ENCODE measurements around the gene PPM1K.

Gene PPM1K

GRCh38 chr4:88275516-88275915 is 8.8 kb downstream of the PPM1K start:
- Histone ChIP-seq H3K9me3 (ENCODE audit: severe bottlenecking) (no peaks in the 10 kb centered on the region), H3K4me3 (ENCODE audit: low read depth, low read length) (no peak overlapping the region), H3K27ac (no peak overlapping the region), H3K36me3 (no peaks in the 10 kb centered on the region), H3K27me3 (ENCODE audit: insufficient read depth, low read depth, severe bottlenecking) (no peaks in the 10 kb centered on the region)
- no peak for DNase-seq
- TF ChIP-seq CTCF (IDR thresholded peaks at IDR 0.05; ENCODE audit: low read depth, low read length): no peak

GRCh38 chr4:88268913-88269312 is 15.4 kb downstream of the PPM1K start:
- TF ChIP-seq CTCF (IDR thresholded peaks at IDR 0.05; ENCODE audit: low read depth, low read length): no peak
- no peak overlapping the region for H3K4me3 ChIP-seq (ENCODE audit: low read depth, low read length)
- no peak for DNase-seq
- no peaks in the 10 kb centered on the region for H3K9me3 ChIP-seq (ENCODE audit: severe bottlenecking)
- H3K36me3 ChIP-seq: no peaks in the 10 kb centered on the region
- H3K27ac ChIP-seq: no peak overlapping the region
- no peaks in the 10 kb centered on the region for H3K27me3 ChIP-seq (ENCODE audit: insufficient read depth, low read depth, severe bottlenecking)

- H3K27me3 ChIP-seq (ENCODE audit: insufficient read depth, low read depth, severe bottlenecking): no peaks in the 10 kb centered on the region
- DNase-seq: no peak
- H3K27ac ChIP-seq: no peak overlapping the region
- no peak overlapping the region for H3K4me3 ChIP-seq (ENCODE audit: low read depth, low read length)
- no peaks in the 10 kb centered on the region; the same call in 1 of the 2 replicates for H3K36me3 ChIP-seq
- no peak for TF ChIP-seq CTCF (IDR thresholded peaks at IDR 0.05; ENCODE audit: low read depth, low read length)
- H3K9me3 ChIP-seq (ENCODE audit: severe bottlenecking): no peaks in the 10 kb centered on the region
Measured at GRCh38 chr4:88264336-88264735, 20.0 kb downstream of the PPM1K start.

- H3K36me3 ChIP-seq: no peaks in the 10 kb centered on the region; the same call in 1 of the 2 replicates
- no peak overlapping the region for H3K27ac ChIP-seq
- no peaks in the 10 kb centered on the region for H3K9me3 ChIP-seq (ENCODE audit: severe bottlenecking)
- no peak for DNase-seq
- TF ChIP-seq CTCF (IDR thresholded peaks at IDR 0.05; ENCODE audit: low read depth, low read length): no peak
- H3K27me3 ChIP-seq (ENCODE audit: insufficient read depth, low read depth, severe bottlenecking): no peaks in the 10 kb centered on the region
- no peak overlapping the region for H3K4me3 ChIP-seq (ENCODE audit: low read depth, low read length)
Measured at GRCh38 chr4:88257726-88258125, 26.6 kb downstream of the PPM1K start.

- no peak overlapping the region for H3K27ac ChIP-seq
- no peaks in the 10 kb centered on the region for H3K27me3 ChIP-seq (ENCODE audit: insufficient read depth, low read depth, severe bottlenecking)
- no peak overlapping the region for H3K4me3 ChIP-seq (ENCODE audit: low read depth, low read length)
- no peaks in the 10 kb centered on the region for H3K36me3 ChIP-seq
- no peak for TF ChIP-seq CTCF (IDR thresholded peaks at IDR 0.05; ENCODE audit: low read depth, low read length)
- no peak for DNase-seq
- no peaks in the 10 kb centered on the region for H3K9me3 ChIP-seq (ENCODE audit: severe bottlenecking)
Measured at GRCh38 chr4:88255111-88255510, 29.2 kb downstream of the PPM1K start.

GRCh38 chr4:88251924-88252323 is 32.4 kb downstream of the PPM1K start:
- Histone ChIP-seq H3K27ac (no peak overlapping the region), H3K36me3 (no peaks in the 10 kb centered on the region), H3K9me3 (ENCODE audit: severe bottlenecking) (no peaks in the 10 kb centered on the region), H3K4me3 (ENCODE audit: low read depth, low read length) (no peak overlapping the region), H3K27me3 (ENCODE audit: insufficient read depth, low read depth, severe bottlenecking) (no peaks in the 10 kb centered on the region)
- DNase-seq: no peak
- TF ChIP-seq CTCF (IDR thresholded peaks at IDR 0.05; ENCODE audit: low read depth, low read length): no peak

Measured in WERI-Rb-1 (cell line).